Activated naive CD8-positive, alpha-beta T cell treated with anti-CD3 and anti-CD28 coated beads, Interleukin-2, amount 50 U/mL, for 24 hours (primary cell): ENCODE results near the gene RDH8.
"Not testable (repeated sequence)": the region's sequence is repeated elsewhere in the genome, so short reads cannot be mapped to it uniquely, and the experiment has no call there.

ENCODE experiments used
- ATAC-seq: fragments of 150-1000 bp; cut with Tn5 transposase; one replicate; pipeline ENCODE4 v1.10.0; 2021
- DNase-seq: peaks from one replicate; pipeline ENCODE4 v3.0.0; 2021
- H3K27ac Mint-ChIP-seq: one replicate; pipeline ENCODE4 v1.8.0; 2021; ENCODE audit warnings: mild to moderate bottlenecking, mixed read lengths
- H3K27me3 Mint-ChIP-seq: one replicate; pipeline ENCODE4 v1.8.0; 2021; ENCODE audit warnings: mixed read lengths
- H3K36me3 Mint-ChIP-seq: one replicate; pipeline ENCODE4 v1.8.0; 2021; ENCODE audit warnings: low read depth, mixed read lengths
- H3K4me1 Mint-ChIP-seq: one replicate; pipeline ENCODE4 v1.8.0; 2021; ENCODE audit warnings: mixed read lengths
- H3K4me3 Mint-ChIP-seq: one replicate; pipeline ENCODE4 v1.8.0; 2021; ENCODE audit warnings: mild to moderate bottlenecking, moderate library complexity, mixed read lengths
- H3K9me3 Mint-ChIP-seq: one replicate; pipeline ENCODE4 v1.8.0; 2021; ENCODE audit warnings: mixed read lengths

The RDH8 gene

GRCh38 chr19:10011974-10012373 is 1.3 kb upstream of the RDH8 start:
- H3K36me3 Mint-ChIP-seq = peaks cover 1% of the 10 kb centered on the region
- H3K4me1 Mint-ChIP-seq = peaks cover 20% of the 10 kb centered on the region
- ATAC-seq = no peak
- H3K27me3 Mint-ChIP-seq = peaks cover 64% of the 10 kb centered on the region
- no peak overlapping the region for H3K27ac Mint-ChIP-seq
- no peak overlapping the region for H3K4me3 Mint-ChIP-seq
- no peaks in the 10 kb centered on the region for H3K9me3 Mint-ChIP-seq
- no peak for DNase-seq

DNA sequence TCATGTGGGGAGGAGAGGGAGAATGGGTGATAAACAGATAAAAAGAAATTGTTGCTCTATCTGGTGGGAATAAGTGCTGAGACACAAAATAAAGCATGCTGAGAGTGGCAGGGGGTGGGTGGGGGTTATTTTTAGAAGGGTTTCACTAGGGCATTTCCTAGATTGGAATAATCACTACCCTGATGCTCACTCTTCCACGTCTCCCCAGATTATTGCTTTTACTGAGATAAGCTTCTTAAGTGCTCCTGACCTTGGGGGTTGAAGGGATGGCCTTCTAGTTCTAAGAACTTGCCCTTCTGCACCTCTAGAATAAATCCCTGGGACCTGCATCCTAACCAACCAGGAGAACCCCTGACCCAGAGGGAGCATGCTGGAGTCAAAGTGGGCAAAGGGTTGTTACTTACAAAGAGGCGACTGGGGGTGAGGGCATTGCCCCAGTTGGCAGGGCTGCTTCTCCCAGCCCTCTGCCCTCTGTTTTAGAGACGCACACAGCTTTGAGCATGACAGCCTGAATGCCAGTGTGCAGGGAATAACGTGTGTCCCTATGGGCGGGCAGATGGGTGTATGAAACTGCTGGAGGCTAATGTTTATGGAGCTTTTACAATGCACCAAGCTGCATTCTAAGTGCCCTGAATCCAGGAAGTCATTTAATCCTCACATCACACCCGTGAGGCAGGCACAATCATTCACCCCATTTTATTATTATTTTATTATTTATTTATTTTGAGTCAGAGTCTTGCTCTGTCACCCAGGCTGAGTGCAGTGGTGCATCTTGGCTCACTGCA is 743 bp downstream of the RDH8 start:
- no peak overlapping the region for H3K27ac Mint-ChIP-seq
- peaks cover 10% of the 10 kb centered on the region for H3K4me1 Mint-ChIP-seq
- no peaks in the 10 kb centered on the region for H3K9me3 Mint-ChIP-seq
- DNase-seq (no peak), ATAC-seq (no peak)
- H3K27me3 Mint-ChIP-seq = peaks cover 46% of the 10 kb centered on the region
- H3K4me3 Mint-ChIP-seq = no peak overlapping the region
- H3K36me3 Mint-ChIP-seq = no peaks in the 10 kb centered on the region

DNA sequence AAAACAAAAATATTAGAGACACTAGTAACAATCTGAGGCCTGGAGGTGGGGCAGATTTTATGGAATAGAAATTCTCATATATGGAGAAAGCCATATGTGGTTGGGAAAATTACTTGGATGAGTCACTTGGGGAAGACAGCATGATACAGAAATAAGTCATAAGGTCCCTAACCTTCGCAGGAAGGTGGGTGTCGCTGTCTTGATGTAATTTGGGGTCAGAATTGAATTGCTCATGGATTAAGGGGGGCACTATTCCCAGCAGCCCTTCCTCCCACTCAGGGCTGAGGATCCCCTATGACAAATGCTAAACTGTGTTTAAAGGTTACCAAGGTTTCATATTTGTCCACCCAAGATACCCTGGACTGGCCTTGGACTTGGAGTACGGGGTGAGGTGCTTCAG is 5.0 kb downstream of the RDH8 start:
- DNase-seq (no peak), ATAC-seq (peak; percentile 54)
- peaks cover 6% of the 10 kb centered on the region for H3K4me1 Mint-ChIP-seq
- no peaks in the 10 kb centered on the region for H3K36me3 Mint-ChIP-seq
- peaks cover 29% of the 10 kb centered on the region for H3K27me3 Mint-ChIP-seq
- no peak overlapping the region for H3K27ac Mint-ChIP-seq
- no peak overlapping the region for H3K4me3 Mint-ChIP-seq
- H3K9me3 Mint-ChIP-seq = no peaks in the 10 kb centered on the region

DNA sequence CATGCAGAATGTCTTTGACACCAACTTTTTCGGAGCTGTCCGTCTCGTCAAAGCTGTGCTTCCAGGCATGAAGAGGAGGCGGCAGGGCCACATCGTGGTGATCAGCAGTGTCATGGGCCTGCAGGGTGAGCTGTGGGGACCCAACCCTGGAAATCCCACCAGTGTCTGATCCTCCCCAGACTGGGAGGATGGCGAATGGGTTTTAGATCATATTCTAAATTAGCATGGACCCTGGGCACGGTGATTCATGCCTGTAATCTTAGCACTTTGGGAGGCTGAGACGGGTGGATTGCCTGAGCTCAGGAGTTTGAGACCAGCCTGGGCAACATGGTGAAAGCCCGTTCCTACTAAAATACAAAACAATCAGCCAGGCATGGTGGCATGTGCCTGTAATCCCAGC is 5.5 kb downstream of the RDH8 start:
- no peak overlapping the region for H3K27ac Mint-ChIP-seq
- no peak overlapping the region for H3K4me3 Mint-ChIP-seq
- peaks cover 24% of the 10 kb centered on the region for H3K27me3 Mint-ChIP-seq
- no peaks in the 10 kb centered on the region for H3K9me3 Mint-ChIP-seq
- ATAC-seq (peak; percentile 36), DNase-seq (no peak)
- no peaks in the 10 kb centered on the region for H3K36me3 Mint-ChIP-seq
- H3K4me1 Mint-ChIP-seq = peaks cover 6% of the 10 kb centered on the region

DNA sequence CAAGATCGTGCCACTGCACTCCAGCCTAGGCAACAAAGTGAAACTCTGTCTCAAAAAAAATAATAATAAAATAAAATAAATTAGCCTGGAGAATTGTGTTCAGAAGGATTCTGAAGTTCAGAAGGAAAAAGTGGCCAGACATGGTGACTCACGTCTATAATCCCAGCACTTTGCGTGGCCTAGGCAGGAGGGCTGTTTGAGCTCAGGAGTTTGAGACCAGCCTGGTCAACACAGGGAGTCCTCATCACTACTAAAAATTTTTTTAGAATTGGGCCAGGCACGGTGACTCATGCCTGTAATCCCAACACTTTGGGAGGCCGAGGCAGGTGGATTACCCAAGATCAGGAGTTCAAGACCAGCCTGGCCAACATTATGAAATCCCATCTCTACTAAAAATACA is 6.0 kb downstream of the RDH8 start:
- no peak for ATAC-seq

GRCh38 chr19:10020851-10021250 is 7.6 kb downstream of the RDH8 start:
- ATAC-seq (no peak), DNase-seq (no peak)
- H3K9me3 Mint-ChIP-seq = no peaks in the 10 kb centered on the region
- peaks cover 18% of the 10 kb centered on the region for H3K27me3 Mint-ChIP-seq
- H3K27ac Mint-ChIP-seq = no peak overlapping the region
- H3K4me3 Mint-ChIP-seq = no peak overlapping the region
- H3K36me3 Mint-ChIP-seq = no peaks in the 10 kb centered on the region
- H3K4me1 Mint-ChIP-seq = peaks cover 6% of the 10 kb centered on the region

More for the DNA sequence above, 6.0 kb downstream of the RDH8 start:
- DNase-seq = no peak
- Mint-ChIP-seq H3K27me3 (peaks cover 20% of the 10 kb centered on the region), H3K9me3 (no peaks in the 10 kb centered on the region), H3K36me3 (no peaks in the 10 kb centered on the region), H3K4me3 (no peak overlapping the region), H3K4me1 (peaks cover 6% of the 10 kb centered on the region), H3K27ac (no peak overlapping the region)

GRCh38 chr19:10021446-10021845 is 8.2 kb downstream of the RDH8 start:
- Mint-ChIP-seq H3K36me3 (no peaks in the 10 kb centered on the region), H3K4me3 (no peak overlapping the region), H3K4me1 (peaks cover 6% of the 10 kb centered on the region), H3K27ac (no peak overlapping the region), H3K27me3 (peaks cover 22% of the 10 kb centered on the region), H3K9me3 (no peaks in the 10 kb centered on the region)
- DNase-seq (no peak), ATAC-seq (no peak)

DNA sequence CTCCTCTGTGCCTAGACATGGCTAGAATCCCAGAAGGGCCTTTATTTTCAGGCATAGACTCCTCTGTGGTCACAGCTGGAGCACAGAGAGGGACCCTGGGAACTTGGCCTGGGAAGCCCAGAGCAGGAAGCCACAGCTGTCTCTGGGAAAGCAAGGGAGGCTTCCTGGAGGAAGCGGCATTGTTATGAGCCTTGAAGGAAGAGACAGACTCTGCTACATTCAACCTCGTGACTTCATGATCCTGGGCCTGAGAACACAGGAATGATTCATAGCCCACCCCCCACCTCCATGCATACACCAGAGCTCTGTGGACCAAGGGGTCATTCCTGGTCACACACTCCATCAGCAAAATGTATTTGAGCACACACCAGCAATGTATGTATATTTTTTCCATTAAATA is 8.6 kb downstream of the RDH8 start:
- Mint-ChIP-seq H3K9me3 (no peaks in the 10 kb centered on the region), H3K4me1 (peaks cover 6% of the 10 kb centered on the region), H3K27ac (no peak overlapping the region), H3K36me3 (no peaks in the 10 kb centered on the region), H3K4me3 (no peak overlapping the region), H3K27me3 (peaks cover 23% of the 10 kb centered on the region)
- DNase-seq (no peak), ATAC-seq (no peak)

GRCh38 chr19:10023096-10023495 is 9.8 kb downstream of the RDH8 start:
- not testable (repeated sequence) for H3K4me3 Mint-ChIP-seq, ATAC-seq, H3K27ac Mint-ChIP-seq, DNase-seq, H3K4me1 Mint-ChIP-seq, H3K9me3 Mint-ChIP-seq, H3K36me3 Mint-ChIP-seq
- peaks cover 29% of the 10 kb centered on the region for H3K27me3 Mint-ChIP-seq

GRCh38 chr19:10026744-10027143 is 13.5 kb downstream of the RDH8 start:
- no peak for ATAC-seq
- H3K27ac Mint-ChIP-seq = no peak overlapping the region
- DNase-seq = no peak
- peaks cover 24% of the 10 kb centered on the region for H3K27me3 Mint-ChIP-seq
- no peak overlapping the region for H3K4me3 Mint-ChIP-seq
- H3K9me3 Mint-ChIP-seq = no peaks in the 10 kb centered on the region
- H3K36me3 Mint-ChIP-seq = no peaks in the 10 kb centered on the region
- no peaks in the 10 kb centered on the region for H3K4me1 Mint-ChIP-seq

GRCh38 chr19:10027158-10027997 is 14.1 kb downstream of the RDH8 start:
- no peaks in the 10 kb centered on the region for H3K36me3 Mint-ChIP-seq
- peaks cover 27% of the 10 kb centered on the region for H3K27me3 Mint-ChIP-seq
- ATAC-seq = peak; percentile 94
- no peaks in the 10 kb centered on the region for H3K9me3 Mint-ChIP-seq
- no peaks in the 10 kb centered on the region for H3K4me1 Mint-ChIP-seq
- no peak overlapping the region for H3K4me3 Mint-ChIP-seq
- peak; percentile 93 for DNase-seq
- no peak overlapping the region for H3K27ac Mint-ChIP-seq

DNA sequence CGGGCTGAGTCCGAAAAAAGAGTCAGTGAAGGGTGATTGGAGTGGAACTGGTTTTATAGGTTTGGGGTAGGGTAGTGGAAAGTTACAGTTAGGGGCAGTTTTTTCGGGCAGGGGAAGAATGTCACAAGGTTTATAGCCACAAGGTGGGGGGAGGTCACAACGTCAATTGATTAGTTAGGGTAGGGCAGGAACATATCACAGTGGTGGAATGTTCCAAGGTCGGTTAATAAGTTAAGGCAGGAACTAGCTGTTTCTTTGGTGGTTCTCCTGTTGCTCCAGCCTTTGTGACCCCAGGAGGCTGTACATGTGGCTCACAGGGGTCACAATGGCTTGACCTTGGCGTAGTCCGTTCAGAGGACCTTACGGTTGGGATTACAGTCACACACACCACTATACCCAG is 20.3 kb downstream of the RDH8 start:
- peaks cover 20% of the 10 kb centered on the region for H3K27me3 Mint-ChIP-seq
- H3K36me3 Mint-ChIP-seq = no peaks in the 10 kb centered on the region
- no peaks in the 10 kb centered on the region for H3K9me3 Mint-ChIP-seq
- H3K27ac Mint-ChIP-seq = no peak overlapping the region
- ATAC-seq = no peak
- DNase-seq = no peak
- no peaks in the 10 kb centered on the region for H3K4me1 Mint-ChIP-seq
- no peak overlapping the region for H3K4me3 Mint-ChIP-seq

GRCh38 chr19:10036601-10037071 is 23.4 kb downstream of the RDH8 start:
- Mint-ChIP-seq H3K4me3 (no peak overlapping the region), H3K27ac (no peak overlapping the region), H3K4me1 (no peaks in the 10 kb centered on the region), H3K27me3 (peaks cover 23% of the 10 kb centered on the region), H3K36me3 (no peaks in the 10 kb centered on the region), H3K9me3 (no peaks in the 10 kb centered on the region)
- ATAC-seq = no peak
- DNase-seq = no peak

GRCh38 chr19:10037367-10037766 is 24.1 kb downstream of the RDH8 start:
- no peak for ATAC-seq
- Mint-ChIP-seq H3K4me3 (no peak overlapping the region), H3K36me3 (no peaks in the 10 kb centered on the region), H3K4me1 (no peaks in the 10 kb centered on the region), H3K27ac (no peak overlapping the region), H3K9me3 (no peaks in the 10 kb centered on the region), H3K27me3 (peaks cover 23% of the 10 kb centered on the region)
- DNase-seq = no peak

DNA sequence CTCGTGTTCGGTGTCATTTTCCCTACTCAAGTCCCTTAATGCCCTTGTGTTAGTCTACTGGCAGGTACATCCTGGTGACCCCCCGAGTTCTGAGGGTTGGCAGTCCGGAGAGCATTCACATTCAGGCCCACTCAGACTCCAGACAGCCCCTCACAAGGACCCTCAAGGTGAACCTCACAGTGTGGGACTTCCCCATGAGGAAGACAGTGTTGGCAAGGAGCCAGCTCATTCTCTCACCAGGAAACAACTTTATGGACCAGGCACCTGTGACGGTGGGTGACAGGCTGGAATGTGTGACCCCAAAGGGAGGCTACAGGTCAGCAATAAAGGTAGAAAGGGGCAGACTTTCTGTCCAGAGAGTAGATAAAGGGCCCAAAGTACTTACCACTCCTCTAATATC is 24.5 kb downstream of the RDH8 start:
- H3K9me3 Mint-ChIP-seq = no peaks in the 10 kb centered on the region
- H3K27me3 Mint-ChIP-seq = peaks cover 23% of the 10 kb centered on the region
- H3K4me3 Mint-ChIP-seq = no peak overlapping the region
- H3K36me3 Mint-ChIP-seq = no peaks in the 10 kb centered on the region
- H3K27ac Mint-ChIP-seq = no peak overlapping the region
- ATAC-seq (no peak), DNase-seq (no peak)
- H3K4me1 Mint-ChIP-seq = no peaks in the 10 kb centered on the region
